Endothelial cell (in vitro differentiated cells): ENCODE data around the gene C19orf47. TPM values are rescaled to one million over a fixed set of nuclear protein-coding genes. Genes with fewer than 3 reads are reported as not detected.

Source experiments
- DNase-seq: peaks from one replicate; pipeline ENCODE4 v3.0.0; 2021; ENCODE audit warnings: low spot score
- H3K27ac Mint-ChIP-seq: one replicate; pipeline ENCODE4 v1.8.0; 2021; ENCODE audit warnings: mixed read lengths, inconsistent platforms; ENCODE audit not compliant: unreplicated experiment
- H3K27me3 Mint-ChIP-seq: one replicate; pipeline ENCODE4 v1.8.0; 2021; ENCODE audit warnings: mild to moderate bottlenecking, moderate library complexity, mixed read lengths, inconsistent platforms; ENCODE audit not compliant: unreplicated experiment
- H3K36me3 Mint-ChIP-seq: one replicate; pipeline ENCODE4 v1.8.0; 2021; ENCODE audit warnings: mild to moderate bottlenecking, low read depth, mixed read lengths, inconsistent platforms; ENCODE audit not compliant: unreplicated experiment
- H3K4me1 Mint-ChIP-seq: one replicate; pipeline ENCODE4 v1.8.0; 2021; ENCODE audit warnings: mild to moderate bottlenecking, mixed read lengths, inconsistent platforms; ENCODE audit not compliant: unreplicated experiment
- H3K4me3 Mint-ChIP-seq: one replicate; pipeline ENCODE4 v1.8.0; 2021; ENCODE audit warnings: mild to moderate bottlenecking, mixed read lengths, inconsistent platforms; ENCODE audit not compliant: unreplicated experiment
- H3K9me3 Mint-ChIP-seq: one replicate; pipeline ENCODE4 v1.8.0; 2021; ENCODE audit warnings: mixed read lengths, inconsistent platforms; ENCODE audit not compliant: unreplicated experiment
- total RNA-seq: library from RNA; stranded (reverse); fragmentation: NEBNext Ultra II Directional; extraction: Animal tissue kit (Norgen Biotek cat#: 25700); gene quantifications from one replicate; pipeline ENCODE4 v1.2.1, GENCODE V29; 2021; ENCODE audit not compliant: unreplicated experiment
- TF ChIP-seq, protein P1 (sequence below): fragments of 200-600 bp; sonication (generic); IDR thresholded peaks from one replicate; pipeline ENCODE4 v1.5.0; 2021; ENCODE audit warnings: antibody characterized with exemption; ENCODE audit not compliant: unreplicated experiment

Gene C19orf47
- total RNA-seq, 1 donor from 2014 or later, result 17.9 TPM

DNA sequence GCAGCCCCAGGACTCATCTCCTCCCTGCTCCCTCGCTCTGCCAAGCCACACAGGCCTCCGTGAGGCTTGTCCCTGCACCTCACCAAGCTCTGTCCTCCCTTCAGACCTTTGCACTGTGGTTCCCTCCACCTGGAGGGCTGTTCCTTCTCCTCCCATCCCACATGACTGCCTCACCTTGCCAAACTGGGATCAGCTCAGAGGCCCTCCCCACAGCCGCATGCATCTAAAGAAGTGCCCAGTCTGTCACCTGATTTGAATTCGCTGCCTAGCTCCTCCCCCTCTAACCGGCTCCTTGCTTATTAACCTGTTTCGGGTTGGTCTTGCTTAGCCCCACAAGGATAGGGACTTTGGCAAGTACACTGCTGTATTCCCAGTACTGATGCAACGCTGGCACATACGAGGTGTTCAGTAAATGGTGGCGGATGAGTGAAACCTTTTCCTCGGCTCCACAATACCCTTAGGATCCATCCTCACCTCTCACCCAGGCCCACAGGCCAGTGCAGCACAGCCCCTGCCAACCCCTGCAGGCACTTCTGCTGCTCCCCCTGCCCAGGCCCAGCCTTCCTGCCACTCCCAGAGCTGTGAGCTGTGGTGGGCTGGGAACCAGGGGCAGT lies 67.5 kb downstream of the C19orf47 start:
- no peaks in the 10 kb centered on the region for H3K9me3 Mint-ChIP-seq
- peaks cover 8% of the 10 kb centered on the region for H3K27me3 Mint-ChIP-seq
- no peak overlapping the region for H3K4me3 Mint-ChIP-seq
- DNase-seq, result no peak
- TF ChIP-seq, protein P1, sequence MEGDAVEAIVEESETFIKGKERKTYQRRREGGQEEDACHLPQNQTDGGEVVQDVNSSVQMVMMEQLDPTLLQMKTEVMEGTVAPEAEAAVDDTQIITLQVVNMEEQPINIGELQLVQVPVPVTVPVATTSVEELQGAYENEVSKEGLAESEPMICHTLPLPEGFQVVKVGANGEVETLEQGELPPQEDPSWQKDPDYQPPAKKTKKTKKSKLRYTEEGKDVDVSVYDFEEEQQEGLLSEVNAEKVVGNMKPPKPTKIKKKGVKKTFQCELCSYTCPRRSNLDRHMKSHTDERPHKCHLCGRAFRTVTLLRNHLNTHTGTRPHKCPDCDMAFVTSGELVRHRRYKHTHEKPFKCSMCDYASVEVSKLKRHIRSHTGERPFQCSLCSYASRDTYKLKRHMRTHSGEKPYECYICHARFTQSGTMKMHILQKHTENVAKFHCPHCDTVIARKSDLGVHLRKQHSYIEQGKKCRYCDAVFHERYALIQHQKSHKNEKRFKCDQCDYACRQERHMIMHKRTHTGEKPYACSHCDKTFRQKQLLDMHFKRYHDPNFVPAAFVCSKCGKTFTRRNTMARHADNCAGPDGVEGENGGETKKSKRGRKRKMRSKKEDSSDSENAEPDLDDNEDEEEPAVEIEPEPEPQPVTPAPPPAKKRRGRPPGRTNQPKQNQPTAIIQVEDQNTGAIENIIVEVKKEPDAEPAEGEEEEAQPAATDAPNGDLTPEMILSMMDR, result no peak
- no peak overlapping the region for H3K27ac Mint-ChIP-seq
- H3K4me1 Mint-ChIP-seq, result peaks cover 10% of the 10 kb centered on the region
- H3K36me3 Mint-ChIP-seq, result peaks cover 8% of the 10 kb centered on the region

GRCh38 chr19:40279761-40280607 lies 68.2 kb downstream of the C19orf47 start:
- Mint-ChIP-seq H3K4me1 (peaks cover 8% of the 10 kb centered on the region), H3K9me3 (no peaks in the 10 kb centered on the region), H3K36me3 (peaks cover 6% of the 10 kb centered on the region), H3K27ac (no peak overlapping the region), H3K27me3 (peaks cover 5% of the 10 kb centered on the region), H3K4me3 (no peak overlapping the region)
- DNase-seq, result no peak
- TF ChIP-seq, protein P1, result no peak

- DNase-seq, result no peak
These were observed 69.1 kb downstream of the C19orf47 start for GRCh38 chr19:40279120-40279551.

DNA sequence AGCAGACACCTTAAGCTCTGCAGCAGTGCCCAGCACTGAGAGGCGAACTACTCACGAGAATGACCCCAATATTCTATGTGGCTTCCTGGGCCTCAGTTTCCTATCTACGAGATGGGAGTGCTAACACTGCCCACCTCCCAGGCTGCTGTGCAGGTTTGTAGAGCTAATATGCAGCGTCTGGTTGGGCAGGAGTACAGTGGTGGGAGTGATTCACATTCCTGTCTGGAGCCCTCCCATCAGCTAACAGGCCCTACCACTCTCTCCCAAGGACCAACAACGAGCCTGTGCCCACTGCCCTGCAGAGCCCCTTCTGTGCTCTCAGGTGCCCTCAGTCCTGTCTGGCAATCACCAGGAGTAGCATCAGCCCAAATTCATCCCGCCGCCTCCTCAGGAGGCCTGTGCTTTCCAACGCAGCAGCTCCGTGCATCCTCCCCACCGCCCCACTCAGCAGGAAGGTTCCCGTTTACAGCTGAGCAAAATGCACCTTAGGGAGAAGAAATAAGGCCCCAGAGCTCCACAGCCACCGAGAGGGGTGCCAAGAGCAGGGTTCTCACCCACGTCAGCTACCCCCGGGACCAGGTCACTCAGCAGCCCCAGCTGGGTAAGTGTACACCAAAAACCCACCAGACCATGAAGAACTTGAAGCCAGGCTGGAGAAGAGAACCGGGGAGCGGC lies 69.7 kb downstream of the C19orf47 start:
- Mint-ChIP-seq H3K27ac (no peak overlapping the region), H3K9me3 (no peaks in the 10 kb centered on the region), H3K4me3 (no peak overlapping the region), H3K4me1 (peaks cover 6% of the 10 kb centered on the region), H3K36me3 (peaks cover 6% of the 10 kb centered on the region), H3K27me3 (peaks cover 6% of the 10 kb centered on the region)
- DNase-seq, result no peak
- TF ChIP-seq, protein P1, result no peak

More at GRCh38 chr19:40279120-40279551, 69.1 kb downstream of the C19orf47 start:
- peaks cover 6% of the 10 kb centered on the region for H3K4me1 Mint-ChIP-seq
- no peak overlapping the region for H3K27ac Mint-ChIP-seq
- peaks cover 5% of the 10 kb centered on the region for H3K27me3 Mint-ChIP-seq
- no peaks in the 10 kb centered on the region for H3K9me3 Mint-ChIP-seq
- TF ChIP-seq, protein P1, result no peak
- no peak overlapping the region for H3K4me3 Mint-ChIP-seq
- H3K36me3 Mint-ChIP-seq, result peaks cover 6% of the 10 kb centered on the region
